Measurements from ENCODE around the gene FAM53B. TPM values are rescaled to one million over a fixed set of nuclear protein-coding genes. Genes with fewer than 3 reads are reported as not detected.

FAM53B gene
- total RNA-seq, 1 experiment from 2014 or later = 11.2 TPM

DNA sequence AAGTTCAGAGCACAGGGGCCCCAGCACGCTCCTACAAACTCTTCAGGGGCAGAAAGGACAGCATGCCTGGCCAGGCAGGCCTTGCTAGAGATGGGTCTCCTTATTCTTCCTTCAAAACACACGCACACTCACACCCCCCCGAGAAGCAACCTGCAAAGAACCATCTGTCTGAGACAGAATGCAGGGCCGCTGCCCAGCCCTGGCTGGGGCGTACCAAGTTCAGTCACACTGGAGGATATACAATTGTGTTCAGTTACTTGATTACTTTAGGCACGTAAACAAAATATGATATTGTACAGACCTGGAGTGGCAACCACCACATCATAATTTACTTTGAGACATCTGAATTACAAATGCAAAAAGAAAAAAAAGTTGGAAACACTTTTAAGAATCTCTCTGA lies 5.7 kb downstream of the FAM53B start:
- H3K9me3 Mint-ChIP-seq (ENCODE audit: low read depth, unreplicated experiment) = no peaks in the 10 kb centered on the region
- CTCF ChIA-PET = no interaction called here
- H3K36me3 Mint-ChIP-seq (ENCODE audit: insufficient read depth, unreplicated experiment) = peaks cover 11% of the 10 kb centered on the region
- no peak overlapping the region for H3K27ac Mint-ChIP-seq (ENCODE audit: unreplicated experiment)
- BruUV-seq (replicated peaks) = no TSS peak
- no peak for DNase-seq
- intact Hi-C loops (cut with micrococcal nuclease; ENCODE audit: unreplicated experiment) = no loop called here
- H3K27me3 Mint-ChIP-seq (ENCODE audit: unreplicated experiment) = no peaks in the 10 kb centered on the region
- H3K4me3 Mint-ChIP-seq (ENCODE audit: low read depth, unreplicated experiment) = no peak overlapping the region
- no peak for TF ChIP-seq CTCF (IDR thresholded peaks at IDR 0.05; ENCODE audit: unreplicated experiment)
- H3K4me1 Mint-ChIP-seq (ENCODE audit: low read depth, unreplicated experiment) = peaks cover 29% of the 10 kb centered on the region

GRCh38 chr10:124737708-124738107 lies 6.5 kb downstream of the FAM53B start:
- TF ChIP-seq CTCF (IDR thresholded peaks at IDR 0.05; ENCODE audit: unreplicated experiment) = no peak
- H3K9me3 Mint-ChIP-seq (ENCODE audit: low read depth, unreplicated experiment) = no peaks in the 10 kb centered on the region
- H3K4me1 Mint-ChIP-seq (ENCODE audit: low read depth, unreplicated experiment) = peaks cover 29% of the 10 kb centered on the region
- no peak overlapping the region for H3K27ac Mint-ChIP-seq (ENCODE audit: unreplicated experiment)
- CTCF ChIA-PET = no interaction called here
- BruUV-seq (replicated peaks) = no TSS peak
- intact Hi-C loops (cut with micrococcal nuclease; ENCODE audit: unreplicated experiment) = no loop called here
- H3K27me3 Mint-ChIP-seq (ENCODE audit: unreplicated experiment) = no peaks in the 10 kb centered on the region
- peaks cover 4% of the 10 kb centered on the region for H3K36me3 Mint-ChIP-seq (ENCODE audit: insufficient read depth, unreplicated experiment)
- DNase-seq = no peak
- H3K4me3 Mint-ChIP-seq (ENCODE audit: low read depth, unreplicated experiment) = no peak overlapping the region

DNA sequence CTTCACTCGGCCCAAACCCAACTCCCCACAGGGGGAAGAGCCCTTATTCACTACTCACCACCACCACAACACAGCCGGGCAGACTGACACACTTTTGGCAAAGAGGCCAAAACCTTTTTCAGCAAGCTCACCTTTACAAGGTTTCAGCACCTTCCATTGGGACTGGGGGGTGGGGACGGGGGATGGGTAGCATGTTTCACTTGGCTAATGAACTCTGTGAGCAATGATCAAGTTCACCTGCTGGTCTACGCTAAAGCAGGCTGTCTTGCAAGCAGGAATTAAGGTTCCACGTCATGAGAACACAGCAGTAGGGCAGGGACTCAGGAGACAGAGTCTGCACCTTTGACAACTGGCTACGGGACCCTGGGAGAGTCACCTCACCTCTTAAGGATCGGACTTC lies 7.0 kb downstream of the FAM53B start:
- peaks cover 29% of the 10 kb centered on the region for H3K4me1 Mint-ChIP-seq (ENCODE audit: low read depth, unreplicated experiment)
- no peak overlapping the region for H3K4me3 Mint-ChIP-seq (ENCODE audit: low read depth, unreplicated experiment)
- intact Hi-C loops (cut with micrococcal nuclease; ENCODE audit: unreplicated experiment) = no loop called here
- H3K27me3 Mint-ChIP-seq (ENCODE audit: unreplicated experiment) = no peaks in the 10 kb centered on the region
- no peaks in the 10 kb centered on the region for H3K9me3 Mint-ChIP-seq (ENCODE audit: low read depth, unreplicated experiment)
- H3K36me3 Mint-ChIP-seq (ENCODE audit: insufficient read depth, unreplicated experiment) = no peaks in the 10 kb centered on the region
- no peak for TF ChIP-seq CTCF (IDR thresholded peaks at IDR 0.05; ENCODE audit: unreplicated experiment)
- CTCF ChIA-PET = interaction anchor here (0.6 to 0.7 kb wide), 2 partner anchors 64 to 585 kb away, joined by 3 to 4 read pairs; no protein-coding TSS in a partner anchor
- no TSS peak for BruUV-seq (replicated peaks)
- H3K27ac Mint-ChIP-seq (ENCODE audit: unreplicated experiment) = no peak overlapping the region
- no peak for DNase-seq

- TF ChIP-seq CTCF (IDR thresholded peaks at IDR 0.05; ENCODE audit: unreplicated experiment) = no peak
- CTCF ChIA-PET = interaction anchor here (0.6 to 0.7 kb wide), 2 partner anchors 63 to 584 kb away, joined by 3 to 4 read pairs; no protein-coding TSS in a partner anchor
- H3K27ac Mint-ChIP-seq (ENCODE audit: unreplicated experiment) = no peak overlapping the region
- peaks cover 27% of the 10 kb centered on the region for H3K4me1 Mint-ChIP-seq (ENCODE audit: low read depth, unreplicated experiment)
- intact Hi-C loops (cut with micrococcal nuclease; ENCODE audit: unreplicated experiment) = no loop called here
- H3K4me3 Mint-ChIP-seq (ENCODE audit: low read depth, unreplicated experiment) = no peak overlapping the region
- H3K27me3 Mint-ChIP-seq (ENCODE audit: unreplicated experiment) = no peaks in the 10 kb centered on the region
- no TSS peak for BruUV-seq (replicated peaks)
- H3K36me3 Mint-ChIP-seq (ENCODE audit: insufficient read depth, unreplicated experiment) = no peaks in the 10 kb centered on the region
- H3K9me3 Mint-ChIP-seq (ENCODE audit: low read depth, unreplicated experiment) = no peaks in the 10 kb centered on the region
- DNase-seq = no peak
Observed at GRCh38 chr10:124736491-124737136, 7.6 kb downstream of the FAM53B start.

All from Calu3 (cell line).